Measurements from ENCODE around the gene MMADHC. TPM values are rescaled to one million over a fixed set of nuclear protein-coding genes. Genes with fewer than 3 reads are reported as not detected.
A peak's percentile ranks its signal among the peaks of the same experiment; 100 is the strongest.

The MMADHC gene
- total and polyA plus RNA-seq, 9 of the 15 experiments (the other 6 are each of a cell fraction or from before 2014, with no cell fraction given), result 187 to 850 (median 271) TPM

DNA sequence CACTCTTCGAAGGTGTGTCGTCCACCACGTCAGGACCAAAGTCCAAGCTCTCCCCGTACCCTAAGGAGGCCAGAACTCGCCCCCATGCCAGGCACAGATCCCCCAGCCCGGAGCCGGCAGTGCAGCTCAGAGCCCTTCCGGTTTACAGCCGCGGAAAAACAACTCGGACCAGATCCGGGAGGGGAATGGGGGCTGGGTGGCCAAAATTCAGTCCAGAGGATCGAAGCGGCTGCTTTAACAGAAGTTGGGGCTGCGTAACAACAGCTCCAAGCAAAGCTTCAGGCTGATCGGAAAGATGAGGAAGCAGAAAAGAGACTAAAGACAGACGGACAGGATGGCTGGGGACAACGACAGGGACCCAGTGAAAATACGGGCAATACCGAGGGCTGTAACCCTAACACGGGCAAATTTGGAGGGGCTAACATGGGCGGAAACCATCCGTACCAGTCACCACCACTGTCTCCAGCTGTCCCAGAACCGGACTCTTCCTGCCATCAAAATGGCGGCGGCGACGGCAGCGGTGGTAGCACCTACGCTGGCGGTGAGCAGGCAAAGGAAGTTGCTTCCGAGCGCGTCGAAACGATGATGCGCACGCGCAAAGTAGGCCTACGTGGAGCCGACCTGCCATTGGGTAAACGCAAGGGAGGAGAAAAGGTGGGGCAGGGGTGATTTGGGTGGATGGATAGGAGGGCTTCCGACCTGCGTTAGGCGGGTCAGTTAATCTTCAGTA, at the start of gene MMADHC (continued):
- peak; percentile 94 for TF ChIP-seq ZBTB2 (IDR thresholded peaks at IDR 0.05)
- peak; percentile 99 for TF ChIP-seq CHD1 (IDR thresholded peaks at IDR 0.05; ENCODE audit: low read length)
- peak; percentile 84 for TF ChIP-seq SMAD1 (IDR thresholded peaks at IDR 0.05; ENCODE audit: low read depth, low read length, partially characterized antibody)
- TF ChIP-seq CBX3 (IDR thresholded peaks at IDR 0.05; ENCODE audit: borderline replicate concordance in 1 of 2, low read length in 2 of 2), result peak in 1 of 2 experiments; percentile 77; a peak in 2 of 3 replicates
- peak; percentile 73; the same call in 1 of the 2 replicates for TF ChIP-seq SMARCE1 (IDR thresholded peaks at IDR 0.05)
- TF ChIP-seq FOSL1 (tag; conservative IDR thresholded peaks at IDR 0.05), result 0 out of 2 replicates have a peak, but pooled peaks have one; percentile 11
- TF ChIP-seq SMAD4 (CRISPR knock-in tag; conservative IDR thresholded peaks at IDR 0.05), result 0 out of 2 replicates have a peak, but pooled peaks have one; percentile 19
- TF ChIP-seq NCOA4 (IDR thresholded peaks at IDR 0.05; ENCODE audit: partially characterized antibody), result peak; percentile 29
- peak; percentile 47; the same call in 1 of the 2 replicates for TF ChIP-seq ARID1B (IDR thresholded peaks at IDR 0.05)
- peak; percentile 98 for TF ChIP-seq TAF9B (IDR thresholded peaks at IDR 0.05; ENCODE audit: partially characterized antibody)
- peak; percentile 98 for TF ChIP-seq TFAP4 (CRISPR knock-in tag; IDR thresholded peaks at IDR 0.05; ENCODE audit: borderline replicate concordance)
- TF ChIP-seq GTF2E2 (tag; IDR thresholded peaks at IDR 0.05), result peak; percentile 96; the same call in 1 of the 2 replicates
- TF ChIP-seq, protein P1, sequence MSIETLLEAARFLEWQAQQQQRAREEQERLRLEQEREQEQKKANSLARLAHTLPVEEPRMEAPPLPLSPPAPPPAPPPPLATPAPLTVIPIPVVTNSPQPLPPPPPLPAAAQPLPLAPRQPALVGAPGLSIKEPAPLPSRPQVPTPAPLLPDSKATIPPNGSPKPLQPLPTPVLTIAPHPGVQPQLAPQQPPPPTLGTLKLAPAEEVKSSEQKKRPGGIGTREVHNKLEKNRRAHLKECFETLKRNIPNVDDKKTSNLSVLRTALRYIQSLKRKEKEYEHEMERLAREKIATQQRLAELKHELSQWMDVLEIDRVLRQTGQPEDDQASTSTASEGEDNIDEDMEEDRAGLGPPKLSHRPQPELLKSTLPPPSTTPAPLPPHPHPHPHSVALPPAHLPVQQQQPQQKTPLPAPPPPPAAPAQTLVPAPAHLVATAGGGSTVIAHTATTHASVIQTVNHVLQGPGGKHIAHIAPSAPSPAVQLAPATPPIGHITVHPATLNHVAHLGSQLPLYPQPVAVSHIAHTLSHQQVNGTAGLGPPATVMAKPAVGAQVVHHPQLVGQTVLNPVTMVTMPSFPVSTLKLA (conservative IDR thresholded peaks at IDR 0.05), result peak in 1 of 2 experiments; percentile 41; a peak in 1 of 4 replicates
- peak; percentile 41; the same call in 1 of the 2 replicates for TF ChIP-seq BHLHE40 (IDR thresholded peaks at IDR 0.05; ENCODE audit: low read length)
- TF ChIP-seq SMARCC2 (IDR thresholded peaks at IDR 0.05; ENCODE audit: low read depth), result peak; percentile 16; the same call in 1 of the 2 replicates
- peak; percentile 75; the same call in 1 of the 2 replicates for TF ChIP-seq HMGXB4 (CRISPR knock-in tag; IDR thresholded peaks at IDR 0.05)
- TF ChIP-seq, protein P2, sequence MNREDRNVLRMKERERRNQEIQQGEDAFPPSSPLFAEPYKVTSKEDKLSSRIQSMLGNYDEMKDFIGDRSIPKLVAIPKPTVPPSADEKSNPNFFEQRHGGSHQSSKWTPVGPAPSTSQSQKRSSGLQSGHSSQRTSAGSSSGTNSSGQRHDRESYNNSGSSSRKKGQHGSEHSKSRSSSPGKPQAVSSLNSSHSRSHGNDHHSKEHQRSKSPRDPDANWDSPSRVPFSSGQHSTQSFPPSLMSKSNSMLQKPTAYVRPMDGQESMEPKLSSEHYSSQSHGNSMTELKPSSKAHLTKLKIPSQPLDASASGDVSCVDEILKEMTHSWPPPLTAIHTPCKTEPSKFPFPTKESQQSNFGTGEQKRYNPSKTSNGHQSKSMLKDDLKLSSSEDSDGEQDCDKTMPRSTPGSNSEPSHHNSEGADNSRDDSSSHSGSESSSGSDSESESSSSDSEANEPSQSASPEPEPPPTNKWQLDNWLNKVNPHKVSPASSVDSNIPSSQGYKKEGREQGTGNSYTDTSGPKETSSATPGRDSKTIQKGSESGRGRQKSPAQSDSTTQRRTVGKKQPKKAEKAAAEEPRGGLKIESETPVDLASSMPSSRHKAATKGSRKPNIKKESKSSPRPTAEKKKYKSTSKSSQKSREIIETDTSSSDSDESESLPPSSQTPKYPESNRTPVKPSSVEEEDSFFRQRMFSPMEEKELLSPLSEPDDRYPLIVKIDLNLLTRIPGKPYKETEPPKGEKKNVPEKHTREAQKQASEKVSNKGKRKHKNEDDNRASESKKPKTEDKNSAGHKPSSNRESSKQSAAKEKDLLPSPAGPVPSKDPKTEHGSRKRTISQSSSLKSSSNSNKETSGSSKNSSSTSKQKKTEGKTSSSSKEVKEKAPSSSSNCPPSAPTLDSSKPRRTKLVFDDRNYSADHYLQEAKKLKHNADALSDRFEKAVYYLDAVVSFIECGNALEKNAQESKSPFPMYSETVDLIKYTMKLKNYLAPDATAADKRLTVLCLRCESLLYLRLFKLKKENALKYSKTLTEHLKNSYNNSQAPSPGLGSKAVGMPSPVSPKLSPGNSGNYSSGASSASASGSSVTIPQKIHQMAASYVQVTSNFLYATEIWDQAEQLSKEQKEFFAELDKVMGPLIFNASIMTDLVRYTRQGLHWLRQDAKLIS (CRISPR knock-in tag; IDR thresholded peaks at IDR 0.05), result peak; percentile 92; the same call in 1 of the 2 replicates

All from K562 (cell line).